GM12872 (cell line): ENCODE measurements around the gene CDRT4.

ENCODE experiments used
- TF ChIP-seq, protein P1 (sequence below): IDR thresholded peaks from 3 replicates; pipeline ENCODE4 v1.5.1; 2011; ENCODE audit warnings: low read depth, mild to moderate bottlenecking, low read length, moderate library complexity; ENCODE audit not compliant: insufficient read depth

CDRT4 gene

DNA sequence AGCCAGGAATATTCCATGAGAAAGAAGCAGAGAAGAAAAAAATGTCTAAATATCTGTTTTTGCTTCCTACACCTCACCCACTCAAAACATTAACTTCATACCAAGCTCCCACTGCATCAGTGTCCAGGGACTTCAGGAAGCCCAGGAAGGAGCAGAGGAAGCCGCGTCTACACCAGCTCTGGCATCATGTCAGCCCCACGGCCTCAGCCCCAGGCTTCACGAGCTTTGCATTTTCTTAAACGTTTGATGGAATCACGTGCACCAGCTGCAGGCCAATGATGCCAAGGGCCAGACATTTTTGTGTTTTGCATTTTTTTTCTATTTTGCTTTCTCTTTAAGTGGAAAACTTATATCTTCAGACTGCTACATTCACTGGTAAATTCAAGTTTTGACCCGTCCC lies 48.6 kb downstream of the CDRT4 start:
- TF ChIP-seq, protein P1, sequence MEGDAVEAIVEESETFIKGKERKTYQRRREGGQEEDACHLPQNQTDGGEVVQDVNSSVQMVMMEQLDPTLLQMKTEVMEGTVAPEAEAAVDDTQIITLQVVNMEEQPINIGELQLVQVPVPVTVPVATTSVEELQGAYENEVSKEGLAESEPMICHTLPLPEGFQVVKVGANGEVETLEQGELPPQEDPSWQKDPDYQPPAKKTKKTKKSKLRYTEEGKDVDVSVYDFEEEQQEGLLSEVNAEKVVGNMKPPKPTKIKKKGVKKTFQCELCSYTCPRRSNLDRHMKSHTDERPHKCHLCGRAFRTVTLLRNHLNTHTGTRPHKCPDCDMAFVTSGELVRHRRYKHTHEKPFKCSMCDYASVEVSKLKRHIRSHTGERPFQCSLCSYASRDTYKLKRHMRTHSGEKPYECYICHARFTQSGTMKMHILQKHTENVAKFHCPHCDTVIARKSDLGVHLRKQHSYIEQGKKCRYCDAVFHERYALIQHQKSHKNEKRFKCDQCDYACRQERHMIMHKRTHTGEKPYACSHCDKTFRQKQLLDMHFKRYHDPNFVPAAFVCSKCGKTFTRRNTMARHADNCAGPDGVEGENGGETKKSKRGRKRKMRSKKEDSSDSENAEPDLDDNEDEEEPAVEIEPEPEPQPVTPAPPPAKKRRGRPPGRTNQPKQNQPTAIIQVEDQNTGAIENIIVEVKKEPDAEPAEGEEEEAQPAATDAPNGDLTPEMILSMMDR = no peak

DNA sequence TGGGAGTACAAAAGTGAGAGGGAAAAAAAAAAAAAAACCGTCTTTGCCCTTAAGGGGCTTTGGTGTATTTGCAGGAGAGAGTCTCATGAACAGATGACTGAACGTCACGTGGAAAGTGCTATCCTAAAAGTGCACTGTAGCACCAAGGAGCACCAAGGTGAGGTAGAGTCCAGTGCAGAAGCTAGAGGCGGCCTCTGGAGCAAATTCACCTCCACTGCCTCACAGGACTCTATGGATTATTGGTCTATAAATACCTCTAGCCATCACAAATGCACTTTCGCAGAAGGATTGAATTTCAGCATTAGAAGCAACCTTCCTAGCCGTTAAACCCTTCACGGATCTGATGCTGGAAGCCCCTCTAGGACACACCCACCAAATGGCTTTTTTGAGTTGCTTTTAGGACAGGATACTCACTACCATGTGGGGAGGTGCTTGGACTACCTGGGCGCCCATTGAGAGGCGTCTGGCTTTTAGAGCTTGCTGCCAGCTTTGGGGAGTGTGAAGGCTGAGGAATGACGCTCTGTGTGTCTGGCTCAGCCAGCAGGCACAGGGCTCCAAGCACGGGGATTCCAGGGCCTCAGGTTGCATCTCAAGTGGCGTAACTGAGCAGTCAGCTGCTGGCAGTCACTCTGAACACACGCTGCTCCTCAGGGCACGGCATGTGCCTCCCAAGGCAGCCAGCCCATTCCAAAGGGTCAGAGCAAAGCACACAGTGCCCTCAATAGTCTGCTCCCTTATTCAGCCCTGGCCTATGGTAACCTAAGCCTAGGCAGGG lies 52.7 kb downstream of the CDRT4 start:
- TF ChIP-seq, protein P1 = no peak

DNA sequence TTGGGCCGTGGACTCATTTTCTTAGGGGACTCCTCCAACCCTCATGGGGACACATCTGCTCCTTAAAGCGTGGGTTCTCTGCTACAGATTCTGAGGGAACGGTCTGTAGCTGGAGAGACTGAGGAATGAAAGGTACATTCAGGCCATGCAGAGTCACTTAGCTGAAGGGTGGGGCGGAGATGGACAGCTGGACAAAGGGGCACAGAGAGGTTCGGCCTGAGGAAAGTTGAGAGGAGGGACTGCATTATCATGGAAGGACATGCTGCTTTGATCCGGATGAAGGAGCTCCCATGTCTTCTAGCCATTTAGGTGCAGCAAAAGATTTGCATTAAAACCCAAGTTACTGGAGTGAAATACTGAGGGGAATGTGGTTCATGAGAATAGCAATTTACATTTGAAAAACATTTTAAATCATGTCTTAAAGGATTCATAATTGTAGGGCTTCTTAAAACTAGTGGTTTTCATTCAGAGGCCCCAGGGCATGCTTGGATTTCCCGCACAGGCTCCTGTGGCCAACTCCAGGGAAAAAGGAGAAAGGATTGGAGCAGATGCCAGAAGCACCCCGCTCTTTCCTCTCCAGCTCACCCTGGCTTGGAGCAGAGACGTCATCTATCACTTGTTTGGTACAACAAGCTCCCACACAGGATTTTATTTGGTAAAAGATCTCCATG lies 54.2 kb downstream of the CDRT4 start:
- TF ChIP-seq, protein P1 = no peak

DNA sequence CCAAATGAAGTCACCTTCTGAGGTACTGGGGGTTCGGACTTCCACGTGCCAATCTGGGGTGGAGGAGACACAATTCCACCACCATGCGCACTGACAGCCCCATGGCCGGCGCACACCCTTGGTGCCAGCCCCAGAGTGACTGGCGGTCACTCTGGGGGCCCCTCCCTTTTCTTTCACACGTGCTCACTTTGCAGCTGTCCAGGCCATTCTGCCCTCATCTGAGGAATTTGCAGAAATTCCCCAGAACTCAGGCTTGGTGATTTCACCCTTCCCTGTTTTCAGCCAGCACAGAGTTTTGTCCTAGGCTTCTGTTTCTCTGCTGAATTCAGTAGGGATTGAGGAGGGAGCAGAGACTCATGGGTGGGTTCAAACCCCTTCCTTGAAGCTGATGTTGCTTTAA lies 54.8 kb downstream of the CDRT4 start:
- TF ChIP-seq, protein P1 = no peak

DNA sequence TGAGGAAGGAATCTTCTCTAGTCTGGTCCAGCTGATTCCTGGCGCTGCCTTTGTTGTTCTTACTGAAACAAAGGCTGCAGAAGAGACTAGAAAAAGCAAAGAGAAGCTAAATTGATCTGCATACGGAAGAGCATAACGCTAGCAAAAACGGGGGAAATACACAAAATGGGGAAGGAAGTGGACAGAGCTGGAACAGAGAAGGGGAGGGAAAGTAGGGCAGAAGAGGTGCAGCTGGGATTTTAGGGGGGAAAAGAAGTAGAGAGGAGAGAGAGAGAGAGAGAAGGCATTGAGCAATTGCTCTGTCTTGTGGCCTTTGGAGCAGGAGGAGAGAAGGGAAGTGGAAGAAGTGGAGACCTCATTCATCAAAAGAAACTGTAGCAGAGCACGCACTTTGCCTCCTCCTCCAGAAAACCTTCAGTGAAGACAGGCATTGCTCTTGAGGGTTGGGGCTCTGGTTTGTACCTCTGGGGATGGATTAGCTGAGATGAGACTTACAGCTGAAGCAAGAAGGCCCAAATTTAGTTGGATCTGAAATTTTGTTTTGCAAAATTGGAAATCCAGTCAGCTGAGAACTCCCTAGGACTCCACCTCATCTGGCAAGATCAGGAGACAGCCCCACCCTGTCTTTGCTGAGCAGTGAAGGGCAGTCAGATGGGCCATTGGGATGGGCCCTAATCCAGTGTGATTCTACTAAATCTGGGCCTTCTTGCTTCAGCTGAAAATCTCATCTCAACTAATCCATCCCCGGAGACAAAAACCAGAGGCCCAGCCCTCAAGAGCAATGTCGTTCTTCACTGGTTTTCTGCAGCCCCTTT lies 55.8 kb downstream of the CDRT4 start:
- TF ChIP-seq, protein P1 = no peak

DNA sequence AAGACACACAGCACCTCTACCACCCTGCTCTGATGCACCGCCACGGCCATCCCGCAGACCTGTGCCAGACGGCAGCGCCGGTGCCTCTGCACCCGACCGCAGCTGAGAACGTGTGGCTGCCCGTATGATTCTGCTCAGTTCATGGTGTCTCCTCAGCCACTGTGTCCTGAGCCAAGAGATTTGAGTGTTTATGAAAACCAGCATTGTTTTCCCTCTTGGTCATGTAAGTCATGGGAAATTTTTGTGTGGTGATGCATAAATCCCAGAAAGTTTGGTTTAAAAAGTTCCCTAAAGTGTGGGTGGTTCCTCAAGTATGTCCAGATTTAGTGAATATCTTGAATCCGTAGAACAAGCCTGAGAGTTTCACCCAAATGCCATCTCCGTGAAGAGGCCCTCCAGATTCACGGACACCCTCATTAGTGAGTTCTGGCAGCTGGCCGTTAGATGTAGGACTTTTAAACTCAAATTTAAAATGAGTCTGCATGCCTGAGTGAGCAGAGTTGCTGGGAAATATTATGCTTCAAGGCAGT lies 57.6 kb downstream of the CDRT4 start:
- TF ChIP-seq, protein P1 = no peak

DNA sequence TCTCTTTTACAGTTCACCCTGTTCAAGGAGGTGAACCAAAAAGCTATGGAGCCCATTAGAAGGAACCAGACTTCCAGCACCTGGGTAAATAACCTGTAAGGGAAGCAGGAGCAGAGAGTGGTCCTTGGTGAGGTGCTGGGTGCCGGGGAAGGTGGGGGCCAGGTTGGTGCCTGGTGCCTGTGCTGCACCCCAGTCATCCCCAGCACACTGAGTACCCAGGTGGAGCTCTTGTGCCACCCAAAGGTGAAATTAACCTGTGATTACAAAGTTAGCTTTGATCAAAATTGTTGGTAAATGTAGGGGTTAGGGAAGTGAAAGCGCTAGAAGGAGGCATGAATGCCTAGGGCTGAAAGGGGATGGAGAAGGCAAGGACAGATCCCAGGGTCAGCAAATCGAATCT lies 58.6 kb downstream of the CDRT4 start:
- TF ChIP-seq, protein P1 = no peak
